HG03469 (cell line): ENCODE measurements around the gene NRN1.
"Not testable (repeated sequence)": the region's sequence is repeated elsewhere in the genome, so short reads cannot be mapped to it uniquely, and the experiment has no call there.

Source experiments
- ATAC-seq: cut with Tn5 transposase; IDR thresholded peaks from one replicate; pipeline ENCODE4 v1.9.1; 2021; ENCODE audit warnings: mild to moderate bottlenecking, moderate library complexity, moderate number of reproducible peaks; ENCODE audit not compliant: unreplicated experiment

The NRN1 gene

DNA sequence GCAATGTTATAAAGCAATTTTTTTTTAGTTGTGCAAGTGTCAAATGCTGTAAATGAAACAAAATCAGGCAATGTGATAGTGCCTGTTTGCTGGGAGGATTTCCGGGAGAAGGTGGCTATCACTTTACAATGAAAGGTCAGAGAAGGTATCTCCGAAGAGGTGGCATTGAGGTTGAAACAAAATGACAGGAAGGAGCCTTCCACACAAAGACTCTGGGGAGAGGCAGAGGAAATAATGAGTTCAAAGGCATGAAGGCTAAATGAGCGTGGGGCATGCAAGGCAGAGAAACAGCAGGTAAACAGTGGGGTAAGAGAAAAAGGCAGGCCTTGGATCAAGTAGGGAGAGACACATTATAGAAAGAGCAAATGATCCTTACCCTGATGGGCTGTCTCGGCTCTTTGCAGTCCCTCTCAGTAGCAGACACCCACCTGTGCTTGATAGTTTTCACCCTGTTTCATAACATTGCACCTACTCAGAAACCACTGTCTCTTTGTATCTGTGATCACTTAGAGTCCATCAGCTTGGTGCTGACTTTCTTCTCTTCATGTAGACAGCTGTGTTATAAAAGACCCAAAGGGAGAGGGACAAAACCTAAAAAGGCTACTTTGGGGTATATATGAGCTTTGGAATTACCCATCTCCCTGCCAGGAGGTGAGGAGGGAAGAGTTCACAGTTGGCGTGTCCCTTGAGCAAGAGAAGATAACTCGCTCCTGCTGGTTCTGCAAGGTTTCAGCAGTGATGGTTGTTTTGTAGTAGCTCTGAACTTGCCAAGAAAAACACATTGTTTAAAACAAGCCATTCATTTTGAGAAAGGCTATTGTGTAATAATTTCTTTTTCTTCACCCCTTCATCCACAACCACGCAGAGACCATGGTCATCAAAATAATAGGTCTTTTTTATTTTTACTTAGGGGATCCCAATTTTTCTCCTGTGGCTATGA, 22.3 kb downstream of the NRN1 start:
- ATAC-seq = no peak

DNA sequence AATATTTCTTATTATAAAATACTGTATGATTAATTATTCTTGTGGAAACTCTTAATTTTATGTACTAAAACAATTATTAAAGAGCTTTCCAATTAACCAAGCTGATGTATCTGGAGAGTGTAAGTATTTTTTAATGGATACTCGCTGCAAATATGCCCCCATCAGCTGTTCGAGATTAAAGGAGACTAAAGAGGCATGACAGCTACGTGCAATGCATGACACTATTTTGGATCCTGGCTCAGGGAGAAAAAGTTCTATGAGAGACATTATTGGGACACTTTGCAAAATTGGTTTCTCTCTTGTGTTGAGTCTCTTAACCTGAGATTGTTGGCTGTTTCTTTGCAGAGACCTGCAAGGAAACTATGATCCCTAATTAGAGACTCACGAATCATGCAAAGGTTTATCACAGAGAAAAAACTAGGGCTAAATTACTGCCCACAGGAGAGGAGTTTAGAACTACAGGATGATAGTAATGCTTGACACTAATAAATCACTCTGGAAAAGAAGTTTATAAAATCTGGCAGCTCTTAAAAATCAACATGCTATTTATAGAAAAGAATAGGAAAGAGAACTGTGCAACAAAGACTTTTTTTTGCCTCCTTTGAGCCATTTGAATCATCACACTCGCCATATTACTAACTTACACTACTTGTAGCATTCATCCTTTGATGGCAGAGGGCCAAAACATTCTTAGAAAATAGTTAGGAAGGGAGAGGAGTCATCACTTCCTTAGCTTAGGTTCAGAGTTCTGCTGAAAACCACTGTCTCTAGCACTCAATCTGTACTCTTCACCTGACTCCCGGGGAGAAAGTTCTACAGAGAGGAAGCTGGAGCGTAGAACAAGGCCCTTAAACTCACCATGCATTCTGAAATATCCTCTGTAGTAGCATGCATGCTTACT, 25.3 kb downstream of the NRN1 start:
- no peak for ATAC-seq

GRCh38 chr6:5979650-5980420, 26.9 kb downstream of the NRN1 start:
- ATAC-seq = no peak

GRCh38 chr6:5976811-5977210, 29.9 kb downstream of the NRN1 start:
- ATAC-seq = no peak

DNA sequence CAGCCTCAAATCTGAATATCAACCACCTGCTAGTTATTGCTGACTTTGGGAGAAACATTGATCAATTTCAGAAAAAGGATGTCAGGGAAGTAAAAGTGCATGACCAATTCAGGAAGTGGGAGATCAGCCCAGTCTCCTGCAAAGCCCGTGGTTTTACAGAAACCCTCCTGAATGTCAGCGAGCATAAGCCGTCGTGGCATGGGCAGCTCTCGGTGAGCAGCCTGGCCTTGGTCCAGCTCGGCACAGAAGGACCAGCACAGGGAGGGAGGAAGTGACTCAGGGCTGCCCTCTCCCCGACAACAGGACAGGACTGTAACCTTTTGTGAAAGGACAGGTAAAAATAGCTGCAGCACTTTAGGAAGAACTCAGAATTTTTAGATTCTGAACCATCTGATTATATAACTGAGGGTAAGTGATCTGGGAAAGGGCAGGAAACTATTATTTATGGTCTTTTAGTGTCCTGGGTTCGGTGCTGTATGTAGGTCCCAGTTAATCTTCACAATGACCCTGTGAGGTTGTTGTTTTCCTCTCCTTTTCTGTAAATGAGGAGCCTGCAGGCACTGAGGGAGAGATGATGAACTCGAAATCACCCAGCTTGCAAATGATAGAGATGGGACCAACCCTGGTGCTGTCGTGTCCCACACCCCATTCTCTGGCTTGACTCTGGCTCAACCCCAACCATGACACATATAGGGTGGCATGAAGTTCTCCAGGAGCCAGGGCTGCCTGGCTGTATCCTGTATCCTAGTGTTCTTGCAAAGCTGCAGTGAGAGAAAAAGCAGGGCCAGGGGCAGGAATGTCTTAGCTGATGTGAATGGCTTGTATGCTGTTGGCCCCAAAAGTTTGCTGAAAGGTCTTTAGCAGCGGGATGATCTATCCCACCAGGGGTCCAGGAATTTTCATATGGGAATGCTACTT, 37.6 kb downstream of the NRN1 start:
- ATAC-seq = no peak

DNA sequence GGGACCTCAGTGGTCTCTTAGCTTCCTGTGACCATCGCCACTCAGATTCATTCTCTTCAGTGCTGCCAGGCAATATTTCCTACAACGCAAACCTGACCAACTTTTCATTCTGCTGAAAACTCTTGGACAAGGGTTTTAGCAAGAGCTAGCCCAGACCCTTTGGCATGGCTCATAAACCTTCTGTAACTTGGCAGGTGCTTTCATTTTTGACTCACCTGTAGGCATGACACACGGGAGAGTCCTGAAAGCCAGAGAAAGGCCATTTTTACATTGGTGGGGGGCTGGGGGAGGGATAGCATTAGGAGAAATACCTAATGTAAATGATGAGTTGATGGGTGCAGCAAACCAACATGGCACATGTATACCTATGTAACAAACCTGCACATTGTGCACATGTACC, 38.7 kb downstream of the NRN1 start:
- not testable (repeated sequence) for ATAC-seq

DNA sequence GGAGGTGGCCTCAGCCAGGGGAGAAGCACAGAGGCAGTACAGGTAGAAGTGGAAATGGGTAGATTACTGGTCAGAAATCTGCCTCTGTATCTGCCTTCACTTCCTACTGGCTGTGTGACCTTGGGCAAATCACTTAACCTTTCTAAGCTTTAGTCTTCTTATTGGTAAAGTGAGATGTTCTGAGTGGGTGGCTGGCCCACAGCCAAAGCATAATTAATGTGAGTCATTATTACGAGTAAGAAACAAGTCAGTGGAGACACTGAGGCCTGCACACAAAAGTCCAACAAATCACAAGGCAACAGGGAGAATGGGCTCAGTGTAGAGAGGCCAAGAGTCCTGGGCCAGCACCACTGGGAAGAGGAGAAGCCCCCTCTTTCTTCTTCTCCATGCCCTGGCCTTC, 39.1 kb downstream of the NRN1 start:
- ATAC-seq = no peak

DNA sequence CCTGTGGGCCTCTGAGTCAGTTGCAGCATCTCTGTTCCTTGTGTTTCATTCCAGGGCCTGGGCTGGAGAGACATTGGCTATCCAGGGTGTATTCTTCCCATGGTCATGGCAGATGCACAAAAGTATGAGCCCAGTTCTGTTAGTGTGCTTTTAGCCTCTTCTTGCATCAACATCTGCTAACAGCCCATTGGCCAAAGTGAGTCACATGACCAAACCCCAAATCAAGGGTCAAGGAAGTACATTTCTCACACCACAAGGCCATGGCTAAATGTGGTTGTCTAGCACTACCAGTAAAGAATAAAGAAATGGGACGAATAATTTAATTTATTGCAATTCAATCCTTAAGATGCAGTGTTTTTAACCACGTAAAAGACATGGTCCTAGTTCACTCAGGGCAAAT, 43.9 kb downstream of the NRN1 start:
- no peak for ATAC-seq

- no peak for ATAC-seq
These were observed 44.9 kb downstream of the NRN1 start for GRCh38 chr6:5961836-5962235.

- ATAC-seq = no peak
These were observed 46.3 kb downstream of the NRN1 start for GRCh38 chr6:5960456-5960855.

DNA sequence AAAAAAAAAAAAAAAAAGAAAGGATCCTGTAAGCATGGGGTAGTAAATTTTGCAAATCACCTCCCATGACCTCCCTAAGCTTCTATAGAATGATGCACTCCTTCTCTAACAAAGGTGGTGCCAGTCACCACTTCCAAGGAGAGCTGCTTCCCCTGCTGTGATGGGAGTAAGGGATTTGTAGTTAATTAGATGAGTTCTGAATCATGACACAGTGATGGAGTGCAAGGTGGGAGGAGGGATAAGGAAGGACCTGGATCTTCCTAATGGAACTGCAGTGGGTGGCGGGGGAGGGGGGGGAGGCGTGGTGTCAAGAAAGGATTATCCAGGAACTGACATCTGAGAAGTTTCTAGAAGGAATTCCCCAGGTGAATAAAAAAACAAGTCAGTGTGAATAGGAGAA, 47.8 kb downstream of the NRN1 start:
- ATAC-seq = no peak

- ATAC-seq = no peak
These were observed 49.8 kb downstream of the NRN1 start for GRCh38 chr6:5956939-5957338.

- no peak for ATAC-seq
These were observed 56.4 kb downstream of the NRN1 start for GRCh38 chr6:5950361-5950785.
